Spinal cord (tissue), 10 donors: ENCODE measurements around the gene GABRB3. TPM values are rescaled to one million over a fixed set of nuclear protein-coding genes. Genes with fewer than 3 reads are reported as not detected.

Source experiments
- DNase-seq, 6 donors: peaks; one replicate each; pipeline versions ENCODE4 v3.0.0 to v3.0.0-alpha.2; 2013 to 2015; ENCODE audit warnings: low spot score in 6 of 6, low read depth in 4 of 6
- H3K27ac ChIP-seq: one replicate; pipeline ENCODE4 v1.5.1; 2013; ENCODE audit warnings: low read depth, low read length, control low read depth
- H3K27me3 ChIP-seq: one replicate; pipeline ENCODE4 v1.6.1; 2013; ENCODE audit warnings: low read length; ENCODE audit not compliant: control insufficient read depth, insufficient read depth
- H3K36me3 ChIP-seq: one replicate; pipeline ENCODE4 v1.6.1; 2013; ENCODE audit warnings: low read length; ENCODE audit not compliant: control insufficient read depth, insufficient read depth
- H3K4me1 ChIP-seq: one replicate; pipeline ENCODE4 v1.6.1; 2013; ENCODE audit warnings: low read length; ENCODE audit not compliant: control insufficient read depth, insufficient read depth
- H3K4me3 ChIP-seq: one replicate; pipeline ENCODE4 v1.5.1; 2013; ENCODE audit warnings: low read depth, low read length, control low read depth
- H3K9me3 ChIP-seq: one replicate; pipeline ENCODE4 v1.6.1; 2013; ENCODE audit warnings: low read length; ENCODE audit not compliant: control insufficient read depth, insufficient read depth
- WGBS: methylation state at CpG from one replicate; pipeline ENCODE4 v1.1.5; 2013; ENCODE audit warnings: missing lambda C conversion rate; ENCODE audit not compliant: insufficient coverage; 5-methylcytosine and 5-hydroxymethylcytosine counted together
- polyA plus RNA-seq, 2 donors: library from polyadenylated mRNA; unstranded; fragments of 120-200 nt; gene quantifications; one replicate each; pipeline ENCODE4 v1.2.1, GENCODE V29; 2013; ENCODE audit not compliant: insufficient read length in 2 of 2
- total RNA-seq, 2 donors: library from RNA; depleted of rRNA in 1 of 2; stranded (reverse); fragments of 120-200 nt in 1 of 2; fragments of >200 nt in 1 of 2; gene quantifications; one replicate each; pipeline versions ENCODE4 v1.2.3 to v1.2.4, GENCODE V29; 2013 to 2014
- donor health status: healthy.

The GABRB3 gene
- total and polyA plus RNA-seq, 4 donors, result 28.7 to 79.5 (median 70.3) TPM

DNA sequence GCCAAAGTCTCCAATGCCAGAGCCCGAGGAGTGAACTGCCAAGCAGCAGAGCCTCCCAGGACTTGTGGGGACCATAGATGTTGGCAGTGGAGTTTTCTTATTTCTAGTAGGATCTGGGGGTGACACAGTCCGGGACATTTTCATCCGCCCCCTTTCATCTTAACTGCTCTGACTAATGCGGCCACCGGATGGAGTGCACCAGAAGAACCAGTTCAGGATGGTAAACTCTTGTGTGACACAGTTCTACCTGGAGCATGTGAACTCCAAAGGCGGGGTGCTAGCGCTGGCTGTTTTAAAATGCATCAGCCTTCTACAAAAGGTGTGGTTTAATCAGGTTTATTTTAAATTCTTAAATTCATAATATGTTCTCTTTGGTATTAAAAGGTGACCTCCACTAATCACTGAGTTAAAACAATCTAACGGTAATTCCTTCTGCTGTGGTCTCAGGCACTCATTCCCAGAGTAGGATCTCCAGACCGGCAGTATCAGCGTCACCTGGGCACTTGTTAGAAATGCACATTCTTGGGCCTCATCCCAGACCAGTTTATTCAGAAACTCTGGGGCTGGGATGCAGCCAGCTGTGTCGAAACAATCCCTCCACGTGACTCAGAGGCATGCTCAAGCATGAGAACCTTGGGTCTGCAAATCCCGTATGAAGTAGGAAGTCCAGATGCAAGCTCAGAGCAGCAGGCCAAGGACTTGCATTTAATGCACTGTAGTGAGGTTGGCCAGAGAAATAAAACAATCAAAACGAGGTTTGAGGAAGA, 105.5 kb downstream of the GABRB3 start:
- 72% methylated on average over 12 of the region's 14 CpGs for WGBS
- peaks cover 18% of the 10 kb centered on the region for H3K4me1 ChIP-seq
- no peak overlapping the region for H3K4me3 ChIP-seq
- H3K9me3 ChIP-seq, result no peaks in the 10 kb centered on the region
- no peaks in the 10 kb centered on the region for H3K27me3 ChIP-seq
- DNase-seq, result peak in 3 of 6 donors; percentile 13 to 39 (median 28)
- H3K36me3 ChIP-seq, result peaks cover 6% of the 10 kb centered on the region
- no peak overlapping the region for H3K27ac ChIP-seq

DNA sequence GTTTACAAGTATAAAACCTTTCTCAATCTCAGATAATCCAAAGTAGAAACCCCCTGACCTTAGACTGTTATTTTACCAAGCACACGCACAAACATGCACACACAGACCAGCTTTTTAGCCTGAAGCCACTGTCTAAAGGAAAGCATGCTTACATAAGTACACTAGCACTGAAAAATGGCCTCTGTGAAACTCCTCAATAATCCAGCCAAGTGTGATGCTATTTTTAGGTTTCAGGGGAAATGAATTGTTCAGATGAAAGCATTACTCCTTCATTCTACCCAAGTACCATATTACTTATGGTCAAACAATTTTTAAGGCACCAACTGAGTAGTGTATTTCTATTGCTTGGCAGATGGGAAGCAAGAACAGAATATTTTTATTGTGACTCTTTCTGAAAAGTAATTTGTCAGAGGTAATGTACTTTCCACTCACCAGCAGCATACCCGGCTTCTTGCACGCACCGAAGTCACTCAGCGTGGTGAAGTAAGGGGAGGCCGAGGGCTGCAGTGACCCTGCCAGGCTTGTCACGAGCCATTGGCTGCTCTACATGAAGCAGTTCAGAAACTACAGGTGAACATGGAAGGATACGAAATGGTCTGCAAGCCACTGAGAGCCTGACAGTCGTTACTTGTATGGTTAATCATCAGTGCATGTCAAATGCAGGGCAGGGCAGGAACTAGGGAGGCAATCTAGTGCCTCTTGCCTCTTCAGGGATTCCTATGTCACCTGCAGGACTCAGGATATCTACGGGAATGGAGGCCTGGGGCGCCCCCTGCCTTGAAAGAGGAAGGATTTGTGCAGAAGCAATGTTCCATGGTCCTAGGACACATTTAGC, 106.7 kb downstream of the GABRB3 start:
- peaks cover 6% of the 10 kb centered on the region for H3K36me3 ChIP-seq
- no peaks in the 10 kb centered on the region for H3K9me3 ChIP-seq
- H3K4me1 ChIP-seq, result peaks cover 21% of the 10 kb centered on the region
- WGBS, result 66% methylated on average over 9 of the region's 11 CpGs
- peak in 1 of 6 donors; percentile 76 for DNase-seq
- H3K27ac ChIP-seq, result no peak overlapping the region
- H3K27me3 ChIP-seq, result no peaks in the 10 kb centered on the region
- no peak overlapping the region for H3K4me3 ChIP-seq

DNA sequence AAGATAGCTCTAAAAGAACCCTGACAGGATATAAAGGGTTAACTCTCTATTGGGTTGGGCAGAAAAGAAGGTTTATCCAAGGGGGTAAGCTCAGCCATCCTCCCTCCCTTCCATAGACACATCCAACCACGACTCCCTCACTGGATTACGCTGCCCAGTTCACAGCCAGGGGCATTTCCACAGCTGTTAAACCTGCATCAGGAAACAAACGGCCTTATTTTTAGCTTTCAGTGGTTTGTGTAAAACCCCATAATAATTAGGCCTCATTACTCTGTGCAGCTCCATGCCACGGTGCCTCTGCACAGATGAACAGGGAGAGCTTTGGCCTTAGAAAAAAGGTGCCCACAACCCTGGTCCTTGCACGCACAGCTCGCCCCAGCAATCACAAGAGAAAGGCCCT, 110.6 kb downstream of the GABRB3 start:
- DNase-seq, result peak in 2 of 6 donors; percentile 13 to 68
- Histone ChIP-seq H3K27ac (no peak overlapping the region), H3K36me3 (no peaks in the 10 kb centered on the region), H3K9me3 (no peaks in the 10 kb centered on the region), H3K4me1 (peaks cover 20% of the 10 kb centered on the region), H3K4me3 (no peak overlapping the region), H3K27me3 (no peaks in the 10 kb centered on the region)
- 32% methylated on average over 6 of the region's 6 CpGs for WGBS

DNA sequence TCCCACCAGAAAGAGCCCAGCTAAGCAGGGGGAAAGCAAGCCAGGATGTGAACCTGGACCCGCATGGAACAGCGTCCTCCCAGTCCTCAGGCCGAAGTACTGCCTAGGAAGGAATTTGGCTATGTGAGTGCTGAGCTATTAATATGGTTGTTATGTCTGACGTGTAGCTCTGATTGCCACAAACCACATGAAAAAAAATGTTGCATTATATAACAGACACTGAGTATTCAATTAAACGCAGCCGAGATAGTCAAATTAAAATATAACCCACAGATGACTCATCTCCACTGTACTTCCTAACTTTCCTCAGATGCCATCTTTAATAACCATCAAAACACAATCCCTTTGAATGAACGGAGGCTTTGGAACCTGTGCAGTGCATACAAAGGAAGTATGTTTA, 111.1 kb downstream of the GABRB3 start:
- no peaks in the 10 kb centered on the region for H3K36me3 ChIP-seq
- H3K9me3 ChIP-seq, result no peaks in the 10 kb centered on the region
- WGBS, result 20% methylated on average over 1 of the region's 7 CpGs
- DNase-seq, result peak in 1 of 6 donors; percentile 60
- no peak overlapping the region for H3K4me3 ChIP-seq
- H3K4me1 ChIP-seq, result peaks cover 14% of the 10 kb centered on the region
- no peaks in the 10 kb centered on the region for H3K27me3 ChIP-seq
- H3K27ac ChIP-seq, result no peak overlapping the region

DNA sequence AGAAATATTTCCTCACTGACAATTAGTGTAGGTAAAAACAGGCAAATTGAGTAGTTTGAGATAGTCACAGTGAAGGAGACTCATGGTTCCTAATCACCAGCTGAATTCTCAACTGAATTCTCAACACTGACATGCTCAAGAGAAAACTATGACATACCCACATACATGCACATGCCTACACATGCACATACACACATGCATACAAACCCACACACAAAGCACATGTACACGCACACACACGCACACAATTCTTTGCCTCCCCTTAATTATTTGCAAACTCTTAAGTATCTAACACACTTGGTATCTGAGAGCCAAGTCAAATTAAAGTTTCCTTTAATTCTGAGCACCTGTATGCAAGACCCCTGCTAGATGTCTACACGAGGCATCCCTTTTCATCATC, 111.8 kb downstream of the GABRB3 start:
- no peak for DNase-seq
- Histone ChIP-seq H3K27me3 (no peaks in the 10 kb centered on the region), H3K4me3 (no peak overlapping the region), H3K36me3 (no peaks in the 10 kb centered on the region), H3K4me1 (peaks cover 10% of the 10 kb centered on the region), H3K9me3 (no peaks in the 10 kb centered on the region), H3K27ac (no peak overlapping the region)
- WGBS, result 80% methylated on average over 3 of the region's 3 CpGs

DNA sequence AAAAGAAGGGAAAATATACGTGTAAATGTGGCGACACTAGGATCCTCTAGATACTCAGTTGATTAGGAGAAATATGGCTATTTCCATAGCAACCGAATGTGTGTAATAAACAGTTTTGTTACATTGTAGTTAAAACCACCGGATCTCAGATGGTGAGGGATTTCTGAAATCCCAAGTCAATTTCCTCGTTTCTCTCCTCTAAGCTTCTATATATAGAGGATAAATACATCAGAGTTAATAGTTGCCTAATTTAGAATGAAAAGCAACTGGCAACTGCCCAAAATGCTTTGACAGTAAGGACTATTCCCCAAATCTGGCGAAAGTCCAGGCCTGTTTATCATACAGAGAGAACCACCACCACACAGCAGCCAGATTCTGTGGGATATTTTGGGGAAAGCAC, 112.6 kb downstream of the GABRB3 start:
- DNase-seq, result peak in 2 of 6 donors; percentile 77 to 94
- Histone ChIP-seq H3K4me3 (no peak overlapping the region), H3K36me3 (no peaks in the 10 kb centered on the region), H3K4me1 (peaks cover 10% of the 10 kb centered on the region), H3K27me3 (no peaks in the 10 kb centered on the region), H3K27ac (no peak overlapping the region), H3K9me3 (no peaks in the 10 kb centered on the region)
- WGBS, result no CpG with 5 or more reads among the region's 6 CpGs

DNA sequence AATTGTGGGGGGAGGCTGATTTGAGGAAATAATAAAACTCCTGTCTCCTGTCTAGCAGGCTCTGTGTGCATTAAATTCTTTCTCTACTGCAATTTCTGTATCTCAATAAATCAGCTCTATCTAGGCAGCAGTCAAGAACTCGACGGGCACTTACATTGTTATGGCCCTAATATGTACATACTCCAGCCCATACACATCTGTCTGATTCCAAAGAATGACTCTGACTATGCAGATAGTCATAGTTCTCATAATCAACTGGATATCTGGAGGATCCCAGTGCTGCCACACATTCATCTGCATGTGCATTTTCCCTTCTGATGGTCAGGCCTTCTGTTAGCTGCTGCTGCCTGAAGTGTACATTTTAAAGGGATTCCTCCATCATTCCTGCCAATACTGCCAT, 114.6 kb downstream of the GABRB3 start:
- Histone ChIP-seq H3K4me1 (peaks cover 10% of the 10 kb centered on the region), H3K36me3 (no peaks in the 10 kb centered on the region), H3K4me3 (no peak overlapping the region), H3K9me3 (no peaks in the 10 kb centered on the region), H3K27ac (no peak overlapping the region), H3K27me3 (no peaks in the 10 kb centered on the region)
- 81% methylated on average over 2 of the region's 2 CpGs for WGBS
- peak in 1 of 6 donors; percentile 38 for DNase-seq

DNA sequence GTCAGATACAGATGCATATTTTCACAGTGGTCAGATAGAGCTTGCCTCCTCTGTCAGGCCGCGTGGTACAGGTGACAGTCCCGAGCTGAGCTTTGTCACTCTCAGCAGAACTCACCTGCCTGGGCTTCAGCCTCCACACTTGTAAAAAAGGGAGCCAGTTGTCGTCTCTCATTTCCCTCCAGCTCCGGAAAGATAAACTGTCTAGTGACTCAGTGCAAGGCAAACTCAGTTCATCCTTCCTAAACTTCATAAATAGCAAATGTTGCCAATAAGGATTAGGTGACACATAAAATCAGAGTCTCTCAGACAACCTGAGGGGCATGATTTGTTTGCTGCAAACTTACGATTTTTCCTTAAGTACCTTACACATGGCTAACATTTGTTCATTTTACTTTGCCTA, 116.8 kb downstream of the GABRB3 start:
- Histone ChIP-seq H3K4me1 (peaks cover 5% of the 10 kb centered on the region), H3K27ac (no peak overlapping the region), H3K4me3 (no peak overlapping the region), H3K9me3 (no peaks in the 10 kb centered on the region), H3K27me3 (no peaks in the 10 kb centered on the region), H3K36me3 (no peaks in the 10 kb centered on the region)
- DNase-seq, result no peak
- WGBS, result 98% methylated on average over 6 of the region's 6 CpGs

DNA sequence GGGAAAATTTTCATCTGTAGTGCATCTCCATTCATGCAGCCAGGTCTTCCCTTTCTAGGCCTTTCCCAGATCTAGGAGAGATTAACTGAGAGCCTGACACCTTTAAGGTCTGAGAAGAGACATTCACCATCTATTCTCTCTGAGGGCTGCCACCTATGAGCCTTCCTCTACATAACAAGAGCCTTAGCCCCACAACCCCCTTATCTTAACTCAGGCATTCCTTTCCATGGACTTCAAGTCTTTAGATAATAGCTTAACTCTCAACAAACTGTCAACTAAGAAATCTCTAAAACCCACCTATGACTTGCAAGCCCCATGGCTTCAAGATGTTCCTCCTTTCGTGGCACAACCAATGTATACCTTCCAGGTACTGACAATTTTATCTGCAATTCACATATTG, 121.0 kb downstream of the GABRB3 start:
- no peaks in the 10 kb centered on the region for H3K36me3 ChIP-seq
- H3K27ac ChIP-seq, result no peak overlapping the region
- 82% methylated on average over 1 of the region's 1 CpG for WGBS
- no peaks in the 10 kb centered on the region for H3K4me1 ChIP-seq
- no peaks in the 10 kb centered on the region for H3K27me3 ChIP-seq
- DNase-seq, result no peak
- H3K4me3 ChIP-seq, result no peak overlapping the region
- H3K9me3 ChIP-seq, result no peaks in the 10 kb centered on the region
